HG02840 (cell line): ENCODE data around the gene GABRP.

ENCODE experiments used
- ATAC-seq: cut with Tn5 transposase; IDR thresholded peaks from one replicate; pipeline ENCODE4 v1.9.1; 2021; ENCODE audit warnings: mild to moderate bottlenecking, moderate library complexity, moderate number of reproducible peaks; ENCODE audit not compliant: unreplicated experiment, low FRiP score

GABRP gene

GRCh38 chr5:170854566-170854965, 71.0 kb downstream of the GABRP start:
- no peak for ATAC-seq

- ATAC-seq, result no peak
These were observed 73.5 kb downstream of the GABRP start for GRCh38 chr5:170857066-170857465.

- ATAC-seq, result no peak
These were observed 76.9 kb downstream of the GABRP start for GRCh38 chr5:170860415-170860814.

GRCh38 chr5:170860818-170861666, 77.5 kb downstream of the GABRP start:
- no peak for ATAC-seq

GRCh38 chr5:170861667-170861916, 78.1 kb downstream of the GABRP start:
- no peak for ATAC-seq

- ATAC-seq, result no peak
These were observed 78.6 kb downstream of the GABRP start, which contains the start of gene RANBP17 for GRCh38 chr5:170861917-170862766. TSS of gene RANBP17 (plus strand) at chr5:170862018.

- no peak for ATAC-seq
These were observed 80.1 kb downstream of the GABRP start for GRCh38 chr5:170863646-170864045.
